GM19023 (cell line): ENCODE measurements around the gene ZNF573.
"Not testable (repeated sequence)": the region's sequence is repeated elsewhere in the genome, so short reads cannot be mapped to it uniquely, and the experiment has no call there.

Source experiments
- ATAC-seq: cut with Tn5 transposase; IDR thresholded peaks from one replicate; pipeline ENCODE4 v1.9.1; 2021; ENCODE audit warnings: mild to moderate bottlenecking, moderate library complexity; ENCODE audit not compliant: unreplicated experiment

ZNF573 gene

DNA sequence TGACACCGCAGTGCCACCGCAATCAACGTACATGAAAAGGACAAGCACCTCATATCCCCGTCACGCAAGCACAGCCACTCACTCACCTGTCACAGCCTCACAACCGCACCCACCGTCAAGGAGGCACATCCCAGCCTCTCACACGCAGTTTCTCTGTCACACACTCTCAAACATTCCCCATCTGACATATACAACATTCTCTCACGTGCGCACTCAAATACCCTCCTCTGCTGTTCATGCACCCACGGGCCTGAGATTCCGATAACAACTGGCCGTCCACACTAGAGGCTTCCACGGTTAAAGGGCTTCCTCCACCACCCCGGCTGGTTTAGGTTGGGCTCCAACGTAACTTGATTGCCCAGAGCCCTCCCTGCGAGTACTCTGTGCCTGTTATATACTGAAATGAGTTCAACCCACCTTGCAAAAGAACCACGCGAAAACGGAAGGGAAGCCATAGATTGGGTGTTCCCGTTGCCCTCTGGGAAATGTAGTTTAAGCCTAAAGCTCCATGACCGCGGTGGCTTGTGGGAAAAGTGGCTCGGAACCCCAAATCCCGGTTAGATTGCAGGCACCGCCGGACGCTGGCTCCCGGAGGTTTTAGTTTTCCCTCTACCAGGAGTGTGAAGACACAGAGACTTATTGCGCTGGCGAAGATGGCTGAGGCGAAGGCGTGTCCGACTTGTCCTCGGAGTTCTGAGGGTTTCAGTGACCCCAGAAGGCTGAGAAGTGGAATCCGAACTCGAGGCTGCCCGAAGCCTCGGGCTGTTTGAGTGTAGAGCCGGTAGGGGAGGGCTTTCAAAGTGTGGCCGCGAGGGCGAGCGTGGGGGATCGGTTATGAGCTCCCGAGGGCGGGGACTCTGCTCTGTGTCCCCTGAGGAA, at the start of gene ZNF573:
TSS of gene ZNF573 (minus strand) at position 460 of the 879 bp plus-strand sequence. CDS start 5,857 bp downstream, outside the sequence.
- ATAC-seq = peak; percentile 79

DNA sequence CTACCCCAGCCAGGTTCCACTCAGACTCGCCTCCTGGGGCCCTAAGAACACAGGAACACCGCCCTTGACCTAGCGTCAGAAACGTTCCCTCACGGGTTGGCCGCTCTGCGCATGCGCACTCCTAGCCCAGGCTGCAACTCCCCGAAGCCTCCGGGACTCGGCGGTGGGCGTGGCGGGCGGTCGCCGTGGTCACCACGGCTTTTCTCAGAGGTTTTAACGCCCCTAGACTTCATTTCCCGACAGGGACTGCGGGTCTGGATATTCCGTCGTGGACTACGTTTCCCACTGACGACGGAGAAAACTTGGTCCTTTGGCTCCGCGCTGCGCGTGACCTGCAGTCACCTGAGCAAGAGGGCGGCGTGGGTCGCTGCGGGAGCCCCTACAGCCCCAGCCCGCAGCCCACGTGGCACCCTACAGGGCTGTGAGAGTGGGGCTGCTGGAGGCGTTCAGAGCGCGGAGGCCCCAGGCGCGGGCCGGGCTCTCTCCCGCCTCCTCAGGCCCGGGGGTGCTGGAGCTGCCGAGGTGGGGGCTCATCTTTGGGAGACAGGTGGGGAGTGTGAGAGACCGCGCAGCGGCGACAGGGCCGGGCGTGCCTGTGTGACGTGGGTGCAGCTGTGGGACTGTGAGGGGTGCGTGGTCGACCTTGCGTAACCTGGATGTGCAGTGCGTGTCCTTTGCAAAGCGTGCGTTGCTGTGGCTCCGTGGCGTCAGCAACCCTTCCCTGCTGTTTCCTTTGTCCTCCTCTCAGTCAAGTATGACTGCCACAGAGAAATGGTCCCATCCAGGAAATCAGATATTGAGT, 38.0 kb upstream of the ZNF573 start:
- ATAC-seq = no peak

DNA sequence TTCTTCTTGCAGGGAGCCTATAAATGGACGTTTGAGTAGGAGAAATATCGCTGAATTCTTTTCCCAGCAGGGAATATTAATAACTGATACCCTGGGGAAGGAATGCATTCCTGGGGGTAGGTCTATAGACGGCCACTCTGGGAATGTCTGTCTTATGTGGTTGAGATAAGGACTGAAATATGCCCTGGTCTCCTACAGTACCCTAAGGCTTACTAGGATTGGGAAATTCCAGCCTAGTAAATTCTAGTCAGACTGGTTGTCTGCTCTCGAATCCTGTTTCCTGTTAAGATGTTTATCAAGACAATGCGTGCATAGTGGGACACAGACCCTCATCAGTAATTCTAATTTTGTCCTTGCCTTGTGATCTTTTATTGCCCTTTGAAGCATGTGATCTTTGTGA, 36.2 kb upstream of the ZNF573 start:
- ATAC-seq = not testable (repeated sequence)

DNA sequence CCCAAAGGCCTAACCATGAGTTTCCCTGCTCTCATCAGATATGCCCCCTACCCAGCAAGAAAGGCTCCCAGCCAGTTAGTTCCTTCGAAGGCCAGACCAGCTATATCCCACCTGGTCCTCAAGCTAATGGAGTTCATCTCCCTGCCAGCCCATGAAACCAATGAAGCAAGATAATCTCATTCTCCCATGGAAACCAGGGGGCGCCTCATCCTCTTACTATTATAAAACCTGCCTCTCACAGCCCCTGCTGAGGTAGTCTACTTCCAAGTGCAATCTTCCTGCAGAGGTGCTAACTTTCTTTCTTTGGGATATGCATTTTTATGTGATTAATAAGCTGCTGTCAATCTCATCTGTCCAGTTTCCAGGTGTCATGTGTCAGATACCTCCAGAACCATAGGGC, 34.0 kb upstream of the ZNF573 start:
- no peak for ATAC-seq

DNA sequence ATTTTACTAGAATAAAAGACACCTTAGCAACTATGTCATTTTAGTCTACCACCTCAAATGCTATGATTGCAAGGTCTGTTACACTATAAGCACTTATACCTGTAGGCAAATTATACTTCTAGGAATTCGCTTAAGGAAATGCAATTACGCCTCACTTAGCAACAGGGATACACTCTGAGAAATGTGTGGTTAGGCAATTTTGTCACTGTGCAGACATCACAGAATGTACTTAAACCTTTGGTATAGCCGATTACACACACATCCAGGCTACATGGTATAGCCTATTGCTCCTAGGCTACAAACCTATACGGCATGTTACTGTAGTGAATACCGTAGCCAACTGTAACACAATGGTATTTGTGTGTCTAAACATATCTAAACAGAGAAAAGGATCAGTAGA, 30.0 kb upstream of the ZNF573 start:
- no peak for ATAC-seq

DNA sequence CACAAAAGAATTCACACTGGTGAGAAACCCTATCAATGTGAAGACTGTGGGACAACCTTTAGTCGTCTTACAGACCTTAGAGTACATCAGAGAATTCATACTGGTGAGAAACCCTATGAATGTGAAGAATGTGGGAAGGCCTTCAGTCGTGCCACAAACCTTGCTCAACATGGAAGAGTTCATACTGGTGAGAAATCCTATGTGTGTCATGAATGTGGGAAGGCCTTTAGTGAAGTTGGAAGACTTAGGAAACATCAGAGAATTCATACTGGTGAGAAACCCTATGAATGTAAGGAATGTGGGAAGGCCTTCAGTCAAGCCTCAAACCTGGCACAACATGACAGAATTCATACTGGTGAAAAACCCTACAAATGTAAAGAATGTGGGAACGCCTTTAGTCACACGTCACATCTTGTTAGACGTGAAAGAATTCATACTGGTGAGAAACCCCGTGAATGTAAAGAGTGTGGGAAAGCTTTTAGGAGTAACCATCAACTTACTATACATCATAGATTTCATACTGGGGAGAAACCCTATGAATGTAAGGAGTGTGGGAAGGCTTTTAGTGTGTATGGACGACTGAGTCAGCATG, 24.0 kb upstream of the ZNF573 start:
- no peak for ATAC-seq

DNA sequence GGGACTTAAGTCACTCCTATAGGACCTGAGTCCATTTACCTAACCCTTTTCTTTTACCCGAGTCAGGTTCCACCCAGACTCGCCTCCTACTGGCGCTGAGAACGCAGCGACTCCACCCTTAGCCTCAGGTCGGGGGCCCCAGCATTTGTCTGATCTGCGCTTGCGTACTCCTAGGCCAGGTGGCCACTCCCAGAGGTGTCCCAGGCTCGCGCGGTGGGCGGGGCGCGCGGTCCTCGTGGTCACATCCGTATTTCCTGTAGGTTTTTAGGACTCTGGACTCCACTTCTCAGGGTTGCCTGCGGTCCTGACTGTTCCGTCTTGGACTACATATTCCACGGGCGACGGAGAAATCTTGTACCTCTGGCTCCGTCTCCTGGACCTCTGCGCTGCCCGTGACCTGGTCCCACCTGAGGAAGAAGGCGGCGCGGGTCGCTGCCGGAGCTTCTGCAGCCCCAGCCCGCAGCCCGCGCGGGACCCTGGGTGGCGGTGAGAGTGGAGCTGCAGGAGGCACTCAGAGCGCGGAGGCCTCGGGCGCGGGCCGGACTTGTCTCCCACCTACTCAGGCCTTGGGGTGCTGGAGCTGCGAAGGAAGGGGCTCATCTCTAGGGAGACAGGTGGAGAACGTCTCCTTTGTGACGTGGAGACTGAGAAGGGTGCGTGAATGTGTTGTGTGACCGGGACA, 11.0 kb upstream of the ZNF573 start:
- ATAC-seq = no peak

DNA sequence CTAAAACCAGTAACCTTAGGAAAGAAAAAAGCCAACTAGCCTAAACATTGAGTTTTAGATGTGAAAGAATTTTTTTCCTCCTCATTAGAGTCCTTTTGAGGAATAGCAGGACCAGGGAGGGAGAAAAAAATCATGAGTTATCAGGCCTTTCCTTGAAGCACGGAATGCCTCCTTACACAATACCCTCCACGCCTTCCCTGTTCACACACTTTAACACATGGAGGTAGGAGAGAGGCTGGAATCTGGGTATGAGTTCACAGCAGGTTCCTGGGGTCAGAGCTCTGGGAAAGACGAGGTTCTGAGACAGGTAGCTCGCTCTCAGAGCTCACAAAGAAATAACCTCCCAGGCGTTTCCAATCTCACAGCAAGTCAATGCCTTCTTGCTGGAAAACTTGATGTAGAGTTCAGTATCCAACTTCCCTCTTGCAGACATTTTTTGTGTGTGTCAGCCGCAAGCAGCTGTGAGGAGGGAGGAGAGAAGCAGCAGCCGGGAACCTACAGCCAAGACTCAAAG, 716 bp downstream of the ZNF573 start:
- no peak for ATAC-seq

DNA sequence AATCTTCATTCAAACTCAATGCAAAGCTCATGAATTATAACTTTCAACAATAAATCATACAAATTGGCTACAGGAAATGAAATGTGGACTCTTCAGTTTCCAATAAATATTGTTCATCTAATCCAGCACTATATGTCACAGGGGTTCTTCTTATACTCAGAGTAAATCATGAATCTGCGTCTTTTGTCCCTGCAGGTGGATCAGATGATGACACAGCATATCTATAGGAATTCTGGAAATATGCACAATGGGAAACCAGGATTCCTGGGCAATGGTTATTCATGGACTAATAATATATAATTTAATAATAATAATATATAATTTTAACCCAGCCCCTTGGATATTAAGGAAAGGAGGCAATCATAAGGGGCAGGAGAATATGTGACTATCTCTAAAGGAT, 8.4 kb downstream of the ZNF573 start:
- ATAC-seq = no peak

DNA sequence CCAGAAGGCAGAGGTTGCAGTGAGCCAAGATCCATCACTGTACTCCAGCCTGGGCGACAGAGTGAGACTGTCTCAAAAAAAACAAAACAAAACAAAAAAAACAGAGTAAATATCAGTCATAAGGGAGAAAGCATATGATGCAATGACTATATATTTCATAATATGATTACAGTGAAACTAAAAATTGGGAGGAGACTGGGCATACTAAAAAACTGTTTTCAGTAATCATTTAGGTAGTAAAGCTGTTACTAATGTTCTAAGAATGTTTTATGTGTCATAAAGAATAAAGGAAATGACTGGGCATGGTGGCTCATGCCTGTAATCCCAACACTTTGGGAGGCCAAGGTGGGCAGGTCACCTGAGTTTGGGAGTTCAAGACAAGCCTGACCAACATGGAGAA, 15.9 kb downstream of the ZNF573 start:
- ATAC-seq = no peak

DNA sequence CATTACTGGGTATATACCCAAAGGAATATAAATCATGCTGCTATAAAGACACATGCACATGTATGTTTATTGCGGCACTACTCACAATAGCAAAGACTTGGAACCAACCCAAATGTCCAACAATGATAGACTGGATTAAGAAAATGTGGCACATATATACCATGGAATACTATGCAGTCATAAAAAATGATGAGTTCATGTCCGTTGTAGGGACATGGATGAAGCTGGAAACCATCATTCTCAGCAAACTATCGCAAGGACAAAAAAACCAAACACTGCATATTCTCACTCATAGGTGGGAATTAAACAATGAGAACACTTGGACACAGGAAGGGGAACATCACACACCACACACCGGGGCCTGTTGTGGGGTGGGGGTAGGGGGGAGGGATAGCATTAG, 21.7 kb downstream of the ZNF573 start:
- not testable (repeated sequence) for ATAC-seq

DNA sequence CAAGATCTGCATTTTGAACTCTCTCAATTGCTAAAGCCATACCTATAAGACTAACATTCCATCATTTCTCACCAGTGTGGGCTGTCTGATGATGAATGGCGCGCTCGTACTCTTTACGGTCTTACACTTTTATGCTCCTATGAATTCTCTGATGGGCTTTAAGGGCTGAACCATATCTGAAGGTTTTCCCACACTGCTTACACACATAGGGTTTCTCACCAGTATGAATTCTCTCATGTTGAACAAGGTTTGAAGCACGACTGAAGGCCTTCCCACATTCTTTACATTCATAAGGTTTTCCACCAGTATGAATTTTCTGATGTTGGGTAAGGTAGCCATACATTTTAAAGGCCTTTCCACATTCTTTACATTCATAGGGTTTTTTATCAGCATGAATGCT, 41.0 kb downstream of the ZNF573 start:
- ATAC-seq = no peak

DNA sequence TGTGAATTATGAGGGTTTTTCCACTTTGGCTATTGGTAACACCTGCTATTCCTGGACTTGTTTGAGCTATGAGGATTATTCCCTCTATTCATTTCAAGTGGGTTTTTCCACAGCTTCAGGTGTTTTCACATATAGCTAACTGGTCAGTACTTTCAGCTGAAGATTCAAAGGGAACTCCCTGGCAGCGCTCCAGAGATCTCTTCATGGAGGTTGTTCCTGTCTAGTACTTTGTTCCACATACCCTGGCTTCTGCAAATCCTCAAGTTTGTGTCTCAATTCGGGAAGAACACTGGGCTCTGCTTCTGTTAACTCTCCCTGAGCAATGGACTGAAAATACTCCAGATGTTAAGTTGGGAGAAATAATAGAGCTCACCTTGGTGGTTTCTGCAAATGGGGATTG, 54.2 kb downstream of the ZNF573 start:
- ATAC-seq = no peak

DNA sequence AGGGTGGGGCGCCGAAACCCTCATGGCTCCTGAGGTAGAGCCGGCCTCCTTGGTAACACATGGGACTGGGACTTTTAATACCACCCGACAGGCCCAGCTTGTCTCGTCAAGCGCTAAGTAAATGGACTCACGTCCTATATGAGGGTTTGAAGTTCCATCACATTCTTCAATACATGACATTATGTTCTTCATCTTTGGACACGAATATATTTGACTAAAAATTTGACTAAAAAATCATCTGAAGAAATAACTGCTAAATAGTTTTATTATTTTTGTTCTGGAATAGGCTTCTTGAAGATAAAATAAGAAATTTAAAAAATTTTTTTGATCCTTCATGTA, 59.5 kb downstream of the ZNF573 start:
- ATAC-seq = no peak

DNA sequence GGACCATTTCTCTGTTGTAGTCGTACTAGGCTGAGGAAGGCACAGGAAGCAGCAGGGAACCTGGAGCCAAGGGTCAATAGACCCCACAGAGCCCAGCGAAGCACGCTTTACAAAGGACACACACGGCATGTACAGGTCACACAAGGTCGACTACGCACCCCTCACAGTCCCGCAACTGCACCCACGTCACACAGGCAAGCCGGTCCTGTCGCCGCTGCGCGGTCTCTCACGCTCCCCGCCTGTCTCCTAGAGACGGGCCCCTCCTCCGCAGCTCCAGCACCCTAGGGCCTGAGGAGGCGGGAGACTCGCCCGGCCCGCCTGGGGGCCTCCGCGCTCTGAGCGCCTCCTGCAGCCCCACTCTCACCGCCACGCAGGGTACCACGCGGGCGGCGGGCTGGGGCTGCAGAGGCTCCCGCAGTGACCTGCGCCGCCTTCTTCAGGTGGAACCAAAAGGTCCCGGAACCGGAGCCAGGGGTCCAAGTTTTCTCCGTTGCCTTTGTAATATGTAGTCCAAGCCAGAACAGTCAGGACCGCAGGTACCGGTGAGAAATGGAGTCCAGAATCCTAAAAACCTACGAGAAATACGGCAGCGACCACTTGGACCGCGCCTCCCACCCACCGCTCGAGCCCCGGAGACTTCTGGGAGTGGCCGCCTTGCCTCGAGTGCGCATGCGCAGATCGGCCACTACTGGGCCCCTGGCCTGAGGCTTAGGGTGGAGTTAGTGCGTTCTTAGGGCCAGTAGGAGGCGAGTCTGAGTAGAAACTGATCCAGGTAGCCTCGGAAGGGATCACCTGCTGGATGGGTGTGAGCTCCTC, 60.1 kb downstream of the ZNF573 start, which contains the start of gene ZNF607:
TSS of gene ZNF607 (minus strand) at position 651 of the 816 bp plus-strand sequence. CDS start 8,143 bp downstream, outside the sequence.
- ATAC-seq = peak; percentile 94

DNA sequence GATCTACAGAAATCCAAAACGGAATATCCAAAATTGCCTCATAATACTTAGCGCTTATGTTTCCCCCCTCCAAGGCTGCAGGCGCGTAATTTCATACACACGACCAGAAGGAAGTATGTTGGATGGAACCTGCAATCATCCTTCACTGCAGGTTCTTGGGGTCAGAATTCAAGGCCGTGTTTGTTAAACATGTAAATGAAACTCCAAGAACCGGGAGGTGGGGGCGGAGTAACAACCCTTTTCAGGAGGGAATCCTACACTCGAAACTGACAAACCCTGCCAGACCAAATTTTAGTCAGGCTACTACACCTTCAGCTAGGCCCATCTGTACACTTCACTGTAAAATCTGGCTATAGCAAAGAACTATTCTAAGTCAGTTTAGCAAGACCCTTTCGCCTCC, 61.1 kb downstream of the ZNF573 start:
- no peak for ATAC-seq

DNA sequence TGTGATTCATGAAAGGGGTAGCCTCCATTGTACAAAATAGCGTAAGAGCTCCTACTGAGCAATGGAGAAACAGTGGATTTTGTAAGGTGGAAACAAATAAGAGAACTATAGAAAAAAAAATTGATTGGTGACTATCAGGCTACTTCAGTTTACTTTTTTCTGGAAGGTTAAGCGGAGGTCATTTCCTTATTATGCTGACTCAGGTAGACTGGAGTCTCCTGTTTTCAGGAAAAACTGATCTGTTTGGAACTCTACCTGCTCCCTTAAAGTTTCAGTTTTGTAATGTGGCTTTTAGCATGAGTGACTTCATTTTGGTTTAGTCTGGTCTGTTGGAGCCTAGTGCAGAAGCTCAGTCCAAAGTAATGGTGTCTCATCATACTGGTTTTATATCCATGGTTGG, 63.2 kb downstream of the ZNF573 start:
- ATAC-seq = no peak

DNA sequence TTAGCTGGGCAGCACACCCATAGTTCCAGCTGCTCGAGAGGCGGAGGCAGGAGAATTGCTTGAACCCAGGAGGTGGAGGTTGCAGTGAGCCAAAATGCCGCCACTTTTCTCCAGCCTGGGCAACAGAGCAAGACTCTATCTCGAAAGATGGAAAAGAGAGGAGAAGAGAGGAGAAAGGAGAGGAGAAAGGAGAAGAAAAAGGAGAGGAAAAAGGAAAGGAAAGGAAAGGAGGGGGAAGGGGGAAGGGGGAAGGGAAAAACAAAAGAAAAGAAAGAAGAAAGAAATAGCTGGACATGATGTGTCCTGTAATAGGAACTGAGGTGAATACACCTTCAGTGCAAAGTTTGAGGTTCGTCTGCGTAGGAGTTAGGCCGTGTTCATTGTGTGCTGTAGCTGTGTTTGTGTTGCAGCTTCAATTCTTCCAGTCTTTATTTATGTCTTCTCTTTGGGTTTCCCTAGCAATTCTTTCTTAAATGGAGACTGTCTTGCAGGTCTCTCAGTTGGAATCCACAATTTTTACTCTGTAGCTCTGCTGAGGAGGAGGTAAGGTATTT, 73.3 kb downstream of the ZNF573 start:
- no peak for ATAC-seq

DNA sequence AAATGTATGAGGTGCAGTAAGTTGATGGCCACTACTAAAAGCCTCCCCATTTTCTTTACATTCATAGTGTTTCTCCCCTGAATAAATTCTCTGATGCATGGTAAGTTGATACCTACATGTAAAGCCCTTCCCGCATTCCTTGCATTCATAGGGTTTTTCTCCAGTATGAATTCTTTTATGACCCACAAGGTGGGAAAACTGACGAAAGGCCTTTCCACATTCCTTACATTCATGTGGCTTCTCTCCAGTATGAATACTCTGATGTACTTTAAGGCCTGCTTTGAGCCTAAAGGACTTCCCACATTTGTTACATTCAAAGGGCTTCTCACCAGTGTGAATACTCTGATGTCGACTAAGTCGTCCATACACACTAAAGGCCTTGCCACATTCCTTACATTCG, 80.3 kb downstream of the ZNF573 start:
- ATAC-seq = no peak

DNA sequence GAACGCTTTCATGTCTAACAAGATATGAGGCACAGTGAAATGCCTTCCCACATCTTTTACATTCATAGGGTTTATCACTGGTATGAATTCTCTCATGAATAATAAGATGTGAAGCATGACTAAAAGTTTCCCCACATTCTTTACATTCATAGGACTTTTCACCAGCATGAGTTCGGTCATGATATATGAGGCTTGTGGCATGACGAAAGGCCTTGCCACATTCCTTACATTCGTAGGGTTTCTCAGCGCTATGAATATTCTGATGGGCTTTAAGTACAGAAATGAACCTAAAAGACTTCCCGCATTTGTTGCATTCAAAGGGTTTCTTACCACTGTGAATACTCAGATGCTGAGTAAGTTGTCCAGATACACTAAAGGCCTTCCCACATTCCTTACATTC, 81.2 kb downstream of the ZNF573 start:
- ATAC-seq = no peak
